AG10803 (cell line): Measurements from ENCODE around the gene TIMM10.

ENCODE experiments used
- DNase-seq: peaks from one replicate; pipeline ENCODE4 v3.0.0; 2010; ENCODE audit warnings: low read depth
- H3K4me3 ChIP-seq: 2 replicates; pipeline ENCODE4 v1.5.1; 2011; ENCODE audit warnings: mild to moderate bottlenecking, low read length, control low read depth
- TF ChIP-seq, protein P1 (sequence below): conservative IDR thresholded peaks from 2 replicates; pipeline ENCODE4 v1.5.1; 2011; ENCODE audit warnings: mild to moderate bottlenecking, low read length, control low read depth, inconsistent platforms

Gene TIMM10

GRCh38 chr11:57490456-57491248, 39.9 kb downstream of the TIMM10 start:
- no peak for DNase-seq
- TF ChIP-seq, protein P1, sequence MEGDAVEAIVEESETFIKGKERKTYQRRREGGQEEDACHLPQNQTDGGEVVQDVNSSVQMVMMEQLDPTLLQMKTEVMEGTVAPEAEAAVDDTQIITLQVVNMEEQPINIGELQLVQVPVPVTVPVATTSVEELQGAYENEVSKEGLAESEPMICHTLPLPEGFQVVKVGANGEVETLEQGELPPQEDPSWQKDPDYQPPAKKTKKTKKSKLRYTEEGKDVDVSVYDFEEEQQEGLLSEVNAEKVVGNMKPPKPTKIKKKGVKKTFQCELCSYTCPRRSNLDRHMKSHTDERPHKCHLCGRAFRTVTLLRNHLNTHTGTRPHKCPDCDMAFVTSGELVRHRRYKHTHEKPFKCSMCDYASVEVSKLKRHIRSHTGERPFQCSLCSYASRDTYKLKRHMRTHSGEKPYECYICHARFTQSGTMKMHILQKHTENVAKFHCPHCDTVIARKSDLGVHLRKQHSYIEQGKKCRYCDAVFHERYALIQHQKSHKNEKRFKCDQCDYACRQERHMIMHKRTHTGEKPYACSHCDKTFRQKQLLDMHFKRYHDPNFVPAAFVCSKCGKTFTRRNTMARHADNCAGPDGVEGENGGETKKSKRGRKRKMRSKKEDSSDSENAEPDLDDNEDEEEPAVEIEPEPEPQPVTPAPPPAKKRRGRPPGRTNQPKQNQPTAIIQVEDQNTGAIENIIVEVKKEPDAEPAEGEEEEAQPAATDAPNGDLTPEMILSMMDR, result no peak
- no peak overlapping the region for H3K4me3 ChIP-seq

- no peak for DNase-seq
- no peak overlapping the region for H3K4me3 ChIP-seq
- TF ChIP-seq, protein P1, result no peak
These were observed 42.5 kb downstream of the TIMM10 start for GRCh38 chr11:57487920-57488659.

DNA sequence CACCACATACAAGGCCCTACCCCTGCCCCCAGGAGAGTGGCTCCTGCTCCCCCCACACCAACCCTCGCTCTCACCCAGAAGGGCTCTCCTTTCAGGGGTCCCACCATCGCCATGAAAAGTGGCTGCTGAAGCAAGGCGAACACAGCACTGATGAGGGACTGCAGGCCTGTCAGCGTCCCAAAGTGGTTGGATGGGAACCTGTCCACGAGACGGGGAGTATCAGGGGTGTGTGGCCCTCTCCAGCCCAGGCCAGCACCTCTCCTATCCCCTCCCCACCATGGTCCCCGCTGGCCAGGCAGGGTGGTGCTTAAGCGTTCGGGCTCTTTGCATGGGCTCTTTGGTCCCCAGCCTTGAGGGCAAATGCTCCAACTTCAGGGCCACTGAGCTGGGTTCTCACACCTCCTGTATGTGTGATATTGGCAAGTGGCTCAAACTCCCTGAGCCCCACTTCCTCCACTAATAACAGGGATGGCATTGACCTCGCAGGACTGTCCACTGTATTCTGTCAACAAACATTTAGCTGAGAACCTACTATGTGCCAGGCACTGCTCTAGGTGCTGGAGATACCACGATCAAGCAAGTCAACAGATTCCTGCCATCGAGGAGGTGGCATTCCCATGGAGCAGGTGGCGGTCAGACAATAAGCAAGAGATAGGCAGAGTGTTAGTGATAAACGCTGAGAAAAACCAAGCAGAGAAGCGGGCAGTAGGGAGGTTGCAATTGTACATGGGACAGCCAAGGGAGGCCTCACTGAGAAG, 43.4 kb downstream of the TIMM10 start:
- TF ChIP-seq, protein P1, result no peak
- no peak for DNase-seq

DNA sequence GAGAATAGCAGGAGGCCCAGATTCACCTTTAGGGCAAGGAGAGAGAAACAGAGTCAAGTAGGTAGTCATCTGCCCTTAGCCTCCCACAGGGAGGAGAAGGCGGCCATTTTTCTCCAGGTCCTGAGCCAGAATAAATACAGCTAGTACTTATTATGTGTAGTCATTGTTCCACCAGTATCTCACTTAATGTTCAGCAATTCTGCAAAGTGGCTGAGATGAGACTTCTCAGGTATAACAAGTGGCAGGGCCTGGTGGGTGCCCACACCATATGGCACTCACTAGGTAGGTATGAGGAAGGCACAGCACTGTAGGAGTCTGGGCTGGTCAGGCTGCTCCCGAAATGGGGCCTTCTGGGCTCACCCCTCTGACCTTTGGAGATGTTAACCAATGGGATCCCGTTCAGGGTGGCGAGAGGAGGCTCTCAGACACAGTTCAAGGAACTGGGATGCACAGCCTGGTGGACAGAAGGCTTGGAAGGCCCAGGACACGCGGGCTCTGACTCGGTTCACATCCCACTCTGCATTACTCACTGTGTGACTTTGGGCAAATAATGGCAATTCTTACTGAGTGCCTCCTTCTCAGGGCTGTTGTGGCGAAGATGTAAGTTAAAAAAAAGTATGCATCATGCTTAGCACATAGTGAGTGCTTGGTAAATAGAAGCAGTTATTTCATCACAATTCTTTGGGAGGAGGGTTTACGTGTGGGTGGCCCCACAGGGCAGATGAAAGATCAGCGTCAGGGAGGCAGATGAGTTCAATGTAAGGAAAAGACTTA, 45.1 kb downstream of the TIMM10 start:
- TF ChIP-seq, protein P1, result no peak
- H3K4me3 ChIP-seq, result no peak overlapping the region
- DNase-seq, result no peak

More for the DNA sequence above, 43.4 kb downstream of the TIMM10 start:
- no peak overlapping the region for H3K4me3 ChIP-seq

DNA sequence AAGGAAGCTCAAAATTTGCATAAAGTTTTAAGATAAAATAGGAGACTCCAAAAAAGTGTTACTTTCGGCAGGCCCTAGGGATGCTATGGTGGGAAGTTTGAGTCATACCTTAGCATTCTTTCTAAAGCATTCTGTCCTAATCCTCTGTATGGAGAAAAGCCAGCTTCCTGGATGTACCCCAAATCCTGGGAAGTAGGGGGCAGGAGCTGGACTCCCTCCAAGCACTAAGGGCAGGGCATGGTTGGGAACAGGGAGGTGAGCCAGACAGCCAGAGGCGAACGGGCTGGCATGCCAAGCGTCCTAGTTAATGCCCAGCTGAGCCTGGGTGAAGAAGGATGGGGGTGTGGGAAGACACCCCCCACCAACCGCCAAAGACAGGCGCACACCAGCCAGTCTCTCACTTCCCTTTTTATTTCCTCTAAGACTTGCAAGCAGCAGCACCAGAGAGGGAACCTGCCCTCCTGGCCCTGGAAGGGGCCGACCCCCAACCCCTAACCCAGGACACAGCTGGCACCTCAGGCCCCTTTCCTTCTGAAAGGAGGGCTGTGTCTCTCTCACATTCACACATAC, 46.3 kb downstream of the TIMM10 start:
- DNase-seq, result no peak
- TF ChIP-seq, protein P1, result no peak
- no peak overlapping the region for H3K4me3 ChIP-seq

DNA sequence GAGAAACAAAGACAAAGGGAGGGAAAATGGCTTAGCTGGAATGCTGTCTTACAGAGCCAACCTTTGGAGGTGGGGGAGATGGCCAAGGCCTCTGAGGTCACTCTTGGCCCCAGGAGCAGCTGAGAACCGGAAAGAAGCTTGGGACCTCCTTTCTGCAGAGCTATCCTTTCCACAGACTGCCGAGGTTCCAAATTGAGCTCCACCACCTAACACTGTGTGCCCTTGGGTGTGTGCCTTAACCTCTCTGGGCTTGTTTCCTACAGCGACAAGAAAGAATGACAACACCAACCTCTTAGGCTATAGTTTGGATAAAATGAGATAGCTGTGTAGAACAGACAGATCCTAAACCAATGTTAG, 47.0 kb downstream of the TIMM10 start:
- no peak for DNase-seq
- TF ChIP-seq, protein P1, result no peak
- no peak overlapping the region for H3K4me3 ChIP-seq
